Measurements from ENCODE around the gene FTCD.

DNA sequence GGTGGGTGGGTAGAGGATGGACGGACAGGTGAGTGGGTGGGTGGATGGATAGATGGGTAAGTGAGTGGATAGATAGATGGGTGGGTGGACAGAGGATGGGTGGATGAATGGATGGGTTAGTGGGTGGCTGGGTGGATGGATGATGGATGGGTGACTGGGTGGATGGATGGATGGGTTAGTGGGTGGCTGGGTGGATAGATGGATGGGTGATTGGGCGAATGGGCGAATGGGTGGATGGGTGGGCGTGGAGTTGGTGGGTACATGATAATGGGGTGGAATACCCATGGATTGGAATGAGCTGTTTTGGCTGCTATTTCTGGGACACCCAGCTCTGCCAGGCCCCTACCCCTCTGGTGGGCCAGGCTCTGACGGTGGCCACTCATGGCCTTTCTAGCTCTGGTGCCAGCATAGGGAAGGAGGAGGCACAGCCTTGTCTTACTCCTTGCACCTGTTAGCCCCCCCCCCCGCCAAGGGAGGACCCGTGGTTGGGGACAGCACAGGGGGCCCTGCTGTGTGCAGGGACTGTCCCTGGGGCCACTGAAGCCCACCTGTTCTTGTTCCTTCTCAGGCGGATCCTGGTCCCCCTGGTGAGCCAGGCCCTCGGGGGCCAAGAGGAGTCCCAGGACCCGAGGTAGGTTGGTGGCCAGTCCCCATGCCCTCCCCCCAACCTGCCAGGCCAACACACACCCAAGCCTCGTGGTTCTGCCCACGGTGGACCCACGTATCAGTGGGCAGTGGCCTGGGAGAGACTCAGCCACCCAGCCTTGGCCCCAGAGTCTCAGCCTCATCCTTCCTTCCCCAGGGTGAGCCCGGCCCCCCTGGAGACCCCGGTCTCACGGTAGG is 31.1 kb downstream of the FTCD start:
- TF ChIP-seq, protein P1, sequence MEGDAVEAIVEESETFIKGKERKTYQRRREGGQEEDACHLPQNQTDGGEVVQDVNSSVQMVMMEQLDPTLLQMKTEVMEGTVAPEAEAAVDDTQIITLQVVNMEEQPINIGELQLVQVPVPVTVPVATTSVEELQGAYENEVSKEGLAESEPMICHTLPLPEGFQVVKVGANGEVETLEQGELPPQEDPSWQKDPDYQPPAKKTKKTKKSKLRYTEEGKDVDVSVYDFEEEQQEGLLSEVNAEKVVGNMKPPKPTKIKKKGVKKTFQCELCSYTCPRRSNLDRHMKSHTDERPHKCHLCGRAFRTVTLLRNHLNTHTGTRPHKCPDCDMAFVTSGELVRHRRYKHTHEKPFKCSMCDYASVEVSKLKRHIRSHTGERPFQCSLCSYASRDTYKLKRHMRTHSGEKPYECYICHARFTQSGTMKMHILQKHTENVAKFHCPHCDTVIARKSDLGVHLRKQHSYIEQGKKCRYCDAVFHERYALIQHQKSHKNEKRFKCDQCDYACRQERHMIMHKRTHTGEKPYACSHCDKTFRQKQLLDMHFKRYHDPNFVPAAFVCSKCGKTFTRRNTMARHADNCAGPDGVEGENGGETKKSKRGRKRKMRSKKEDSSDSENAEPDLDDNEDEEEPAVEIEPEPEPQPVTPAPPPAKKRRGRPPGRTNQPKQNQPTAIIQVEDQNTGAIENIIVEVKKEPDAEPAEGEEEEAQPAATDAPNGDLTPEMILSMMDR (IDR thresholded peaks at IDR 0.05): no peak
- no peak for TF ChIP-seq POLR2A (IDR thresholded peaks at IDR 0.05)
